CD4-positive, alpha-beta T cell treated with Interleukin-21 for 1 hour (primary cell): ENCODE data around the gene OTUD3.
"Not testable (repeated sequence)": the region's sequence is repeated elsewhere in the genome, so short reads cannot be mapped to it uniquely, and the experiment has no call there.

ENCODE experiments used
- DNase-seq: peaks from one replicate; pipeline ENCODE4 v3.0.0-alpha.2; 2020

The OTUD3 gene

GRCh38 chr1:19882111-19883071 is at the start of gene OTUD3:
TSS of gene OTUD3 (plus strand) at chr1:19882395. CDS start at chr1:19882514, 119 bp downstream.
- peak; percentile 98 for DNase-seq

- no peak for DNase-seq
Measured at GRCh38 chr1:19835578-19835977, 46.6 kb upstream of the OTUD3 start.

GRCh38 chr1:19837866-19838265 is 44.3 kb upstream of the OTUD3 start:
- DNase-seq = no peak

GRCh38 chr1:19840228-19840627 is 42.0 kb upstream of the OTUD3 start:
- DNase-seq = no peak

GRCh38 chr1:19844731-19845495 is 37.3 kb upstream of the OTUD3 start:
- DNase-seq = no peak

- no peak for DNase-seq
Measured at GRCh38 chr1:19845555-19845954, 36.6 kb upstream of the OTUD3 start.

- no peak for DNase-seq
Measured at GRCh38 chr1:19846338-19846737, 35.9 kb upstream of the OTUD3 start.

GRCh38 chr1:19847334-19847733 is 34.9 kb upstream of the OTUD3 start:
- not testable (repeated sequence) for DNase-seq

- not testable (repeated sequence) for DNase-seq
Measured at GRCh38 chr1:19849307-19849706, 32.9 kb upstream of the OTUD3 start.

GRCh38 chr1:19850214-19850613 is 32.0 kb upstream of the OTUD3 start:
- no peak for DNase-seq

GRCh38 chr1:19852036-19852435 is 30.2 kb upstream of the OTUD3 start:
- no peak for DNase-seq

GRCh38 chr1:19854866-19855265 is 27.3 kb upstream of the OTUD3 start:
- no peak for DNase-seq

- DNase-seq = no peak
Measured at GRCh38 chr1:19858893-19859292, 23.3 kb upstream of the OTUD3 start.

- no peak for DNase-seq
Measured at GRCh38 chr1:19859876-19860275, 22.3 kb upstream of the OTUD3 start.

GRCh38 chr1:19860418-19860817 is 21.8 kb upstream of the OTUD3 start:
- no peak for DNase-seq

GRCh38 chr1:19861034-19861433 is 21.2 kb upstream of the OTUD3 start:
- no peak for DNase-seq

- no peak for DNase-seq
Measured at GRCh38 chr1:19861842-19862530, 20.2 kb upstream of the OTUD3 start.

- no peak for DNase-seq
Measured at GRCh38 chr1:19862944-19863343, 19.3 kb upstream of the OTUD3 start.

GRCh38 chr1:19864570-19865160 is 17.5 kb upstream of the OTUD3 start:
- no peak for DNase-seq

- no peak for DNase-seq
Measured at GRCh38 chr1:19866029-19866428, 16.2 kb upstream of the OTUD3 start.

GRCh38 chr1:19866758-19867157 is 15.4 kb upstream of the OTUD3 start:
- DNase-seq = no peak

- DNase-seq = not testable (repeated sequence)
Measured at GRCh38 chr1:19868575-19868974, 13.6 kb upstream of the OTUD3 start.

GRCh38 chr1:19869453-19869852 is 12.7 kb upstream of the OTUD3 start:
- DNase-seq = not testable (repeated sequence)
